Tibial nerve (tissue), 4 donors: ENCODE results near the gene EPB41L4B. TPM values are rescaled to one million over a fixed set of nuclear protein-coding genes. Genes with fewer than 3 reads are reported as not detected.

Experiments
- DNase-seq, 2 donors: peaks; one replicate each; pipeline ENCODE4 v3.0.0-alpha.2; 2019; ENCODE audit warnings: low spot score in 2 of 2
- H3K27ac ChIP-seq, 4 donors: fragments of 200-600 bp; sonication (generic) in 3 of 4; one replicate each; pipeline ENCODE4 v1.5.1; 2017 to 2019; ENCODE audit warnings: mild to moderate bottlenecking in 1 of 4
- H3K27me3 ChIP-seq, 2 donors: fragments of 200-600 bp; sonication (generic) in 1 of 2; one replicate each; pipeline versions ENCODE4 v1.5.1 to v1.6.0; 2017 to 2019
- H3K36me3 ChIP-seq, 3 donors: fragments of 200-600 bp; sonication (generic); one replicate each; pipeline ENCODE4 v1.5.1; 2018 to 2019
- H3K4me1 ChIP-seq, 4 donors: fragments of 200-600 bp; sonication (generic) in 3 of 4; one replicate each; pipeline ENCODE4 v1.5.1; 2017 to 2019
- H3K4me3 ChIP-seq, 4 donors: fragments of 200-600 bp; sonication (generic) in 3 of 4; one replicate each; pipeline ENCODE4 v1.5.1; 2017 to 2019; ENCODE audit warnings: mild to moderate bottlenecking in 1 of 4, moderate library complexity in 1 of 4
- H3K9me3 ChIP-seq, 4 donors: fragments of 200-600 bp; sonication (generic) in 3 of 4; one replicate each; pipeline ENCODE4 v1.5.1; 2017 to 2019
- EP300 ChIP-seq, 2 donors: sonication (generic); formaldehyde crosslinking; IDR thresholded peaks; one replicate each; pipeline ENCODE4 v1.6.1; 2017; ENCODE audit warnings: antibody characterized with exemption in 2 of 2, mild to moderate bottlenecking in 1 of 2
- POLR2A ChIP-seq, 2 donors: fragments of 450-650 bp; IDR thresholded peaks; one replicate each; pipeline ENCODE4 v1.6.1; 2017; ENCODE audit warnings: antibody characterized with exemption in 2 of 2, mild to moderate bottlenecking in 2 of 2, moderate library complexity in 2 of 2
- WGBS, 2 donors: methylation state at CpG; one replicate each; pipeline ENCODE4 v1.1.5; 2018; 5-methylcytosine and 5-hydroxymethylcytosine counted together
- total RNA-seq, 4 donors: library from RNA; depleted of rRNA; stranded (reverse); fragments of >200 nt; gene quantifications; one replicate each; pipeline ENCODE4 v1.1.0, GENCODE V29; 2016
- TF ChIP-seq, protein P1 (sequence below), 5 experiments: fragments of 200-600 bp in 3 of 5; fragments of 450-650 bp in 2 of 5; sonication (generic) in 3 of 5; IDR thresholded peaks; one replicate each; pipeline ENCODE4 v1.5.1; 2016 to 2019; ENCODE audit warnings: antibody characterized with exemption in 5 of 5, mild to moderate bottlenecking in 3 of 5, moderate library complexity in 2 of 5

The EPB41L4B gene
- total RNA-seq, 4 donors from 2014 or later: 14.7 to 28.0 (median 19.1) TPM

- DNase-seq: no peak
- WGBS, 2 donors: 68 to 76% methylated on average over 9 of the region's 9 CpGs
- Histone ChIP-seq H3K4me3 (no peak overlapping the region), H3K4me1 (no peaks in the 10 kb centered on the region), H3K27ac (no peak overlapping the region), H3K27me3 (no peaks in the 10 kb centered on the region), H3K36me3 (peaks cover 0 to 11% (median 0%) of the 10 kb centered on the region in 3 donors), H3K9me3 (no peaks in the 10 kb centered on the region)
- no peak for TF ChIP-seq POLR2A (IDR thresholded peaks at IDR 0.05)
- no peak for TF ChIP-seq EP300 (IDR thresholded peaks at IDR 0.05)
- TF ChIP-seq, protein P1, sequence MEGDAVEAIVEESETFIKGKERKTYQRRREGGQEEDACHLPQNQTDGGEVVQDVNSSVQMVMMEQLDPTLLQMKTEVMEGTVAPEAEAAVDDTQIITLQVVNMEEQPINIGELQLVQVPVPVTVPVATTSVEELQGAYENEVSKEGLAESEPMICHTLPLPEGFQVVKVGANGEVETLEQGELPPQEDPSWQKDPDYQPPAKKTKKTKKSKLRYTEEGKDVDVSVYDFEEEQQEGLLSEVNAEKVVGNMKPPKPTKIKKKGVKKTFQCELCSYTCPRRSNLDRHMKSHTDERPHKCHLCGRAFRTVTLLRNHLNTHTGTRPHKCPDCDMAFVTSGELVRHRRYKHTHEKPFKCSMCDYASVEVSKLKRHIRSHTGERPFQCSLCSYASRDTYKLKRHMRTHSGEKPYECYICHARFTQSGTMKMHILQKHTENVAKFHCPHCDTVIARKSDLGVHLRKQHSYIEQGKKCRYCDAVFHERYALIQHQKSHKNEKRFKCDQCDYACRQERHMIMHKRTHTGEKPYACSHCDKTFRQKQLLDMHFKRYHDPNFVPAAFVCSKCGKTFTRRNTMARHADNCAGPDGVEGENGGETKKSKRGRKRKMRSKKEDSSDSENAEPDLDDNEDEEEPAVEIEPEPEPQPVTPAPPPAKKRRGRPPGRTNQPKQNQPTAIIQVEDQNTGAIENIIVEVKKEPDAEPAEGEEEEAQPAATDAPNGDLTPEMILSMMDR (IDR thresholded peaks at IDR 0.05): no peak
These were observed 140.9 kb downstream of the EPB41L4B start for GRCh38 chr9:109179801-109180523.

DNA sequence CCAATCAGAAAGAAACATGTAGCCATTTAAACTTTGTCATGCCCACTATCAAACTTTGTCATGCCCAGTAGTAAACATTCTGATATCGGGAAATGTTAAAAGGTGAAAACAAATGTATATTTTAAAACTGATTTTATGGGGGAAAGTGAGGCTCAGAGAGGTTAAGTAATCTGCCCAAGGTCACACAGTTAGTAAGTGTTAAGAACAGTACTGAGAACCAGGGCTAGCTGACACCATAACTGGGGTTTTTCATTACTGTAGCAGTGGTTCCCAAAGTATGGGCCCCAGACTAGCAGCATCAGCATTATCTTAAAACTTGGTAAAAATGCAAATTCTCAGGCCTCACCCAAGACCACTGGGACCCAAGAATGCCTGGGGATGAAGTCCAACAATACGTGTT, 143.9 kb downstream of the EPB41L4B start:
- TF ChIP-seq, protein P1 (IDR thresholded peaks at IDR 0.05): no peak
- TF ChIP-seq EP300 (IDR thresholded peaks at IDR 0.05) (no peak), POLR2A (IDR thresholded peaks at IDR 0.05) (no peak)
- H3K9me3 ChIP-seq: no peaks in the 10 kb centered on the region
- H3K4me3 ChIP-seq: no peak overlapping the region
- 89 to 92% methylated on average over 2 of the region's 2 CpGs for WGBS, 2 donors
- no peaks in the 10 kb centered on the region for H3K27me3 ChIP-seq
- H3K27ac ChIP-seq: no peak overlapping the region
- peaks cover 0 to 18% (median 0%) of the 10 kb centered on the region in 3 donors for H3K36me3 ChIP-seq
- no peak for DNase-seq
- no peaks in the 10 kb centered on the region for H3K4me1 ChIP-seq

DNA sequence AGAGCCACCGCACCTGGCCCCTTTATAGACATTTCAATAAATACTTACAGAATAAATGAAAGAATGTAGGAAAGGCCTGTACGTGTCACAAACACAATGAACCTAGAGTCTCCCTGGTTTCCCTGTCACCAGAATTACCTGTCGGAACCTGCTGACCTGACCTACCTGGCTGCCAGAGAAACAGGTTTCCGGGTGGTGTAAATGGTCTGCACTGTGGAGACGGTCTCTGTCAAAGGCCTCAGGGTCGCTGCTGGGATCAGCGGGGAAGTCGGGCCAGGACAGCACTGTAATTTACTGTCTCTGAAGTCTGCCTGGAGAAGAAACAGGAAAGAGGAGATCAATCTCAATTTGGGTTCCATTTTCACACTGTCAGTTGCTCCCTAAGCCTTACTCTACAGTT, 144.5 kb downstream of the EPB41L4B start:
- TF ChIP-seq, protein P1 (IDR thresholded peaks at IDR 0.05): no peak
- no peak for TF ChIP-seq POLR2A (IDR thresholded peaks at IDR 0.05)
- TF ChIP-seq EP300 (IDR thresholded peaks at IDR 0.05): no peak
- Histone ChIP-seq H3K27ac (no peak overlapping the region), H3K4me3 (no peak overlapping the region), H3K9me3 (no peaks in the 10 kb centered on the region), H3K27me3 (no peaks in the 10 kb centered on the region), H3K4me1 (no peaks in the 10 kb centered on the region), H3K36me3 (peaks cover 0 to 18% (median 0%) of the 10 kb centered on the region in 3 donors)
- WGBS, 2 donors: 70 to 87% methylated on average over 8 of the region's 8 CpGs
- DNase-seq: no peak

- no peak overlapping the region for H3K27ac ChIP-seq
- WGBS, 2 donors: 57 to 64% methylated on average over 1 of the region's 1 CpG
- TF ChIP-seq EP300 (IDR thresholded peaks at IDR 0.05): no peak
- TF ChIP-seq, protein P1 (IDR thresholded peaks at IDR 0.05): no peak
- TF ChIP-seq POLR2A (IDR thresholded peaks at IDR 0.05): no peak
- peaks cover 0 to 3% of the 10 kb centered on the region in 2 donors for H3K27me3 ChIP-seq
- peaks cover 0 to 18% (median 0%) of the 10 kb centered on the region in 3 donors for H3K36me3 ChIP-seq
- no peaks in the 10 kb centered on the region for H3K4me1 ChIP-seq
- no peak overlapping the region for H3K4me3 ChIP-seq
- no peaks in the 10 kb centered on the region for H3K9me3 ChIP-seq
- DNase-seq: no peak
These were observed 147.9 kb downstream of the EPB41L4B start for GRCh38 chr9:109172935-109173334.

DNA sequence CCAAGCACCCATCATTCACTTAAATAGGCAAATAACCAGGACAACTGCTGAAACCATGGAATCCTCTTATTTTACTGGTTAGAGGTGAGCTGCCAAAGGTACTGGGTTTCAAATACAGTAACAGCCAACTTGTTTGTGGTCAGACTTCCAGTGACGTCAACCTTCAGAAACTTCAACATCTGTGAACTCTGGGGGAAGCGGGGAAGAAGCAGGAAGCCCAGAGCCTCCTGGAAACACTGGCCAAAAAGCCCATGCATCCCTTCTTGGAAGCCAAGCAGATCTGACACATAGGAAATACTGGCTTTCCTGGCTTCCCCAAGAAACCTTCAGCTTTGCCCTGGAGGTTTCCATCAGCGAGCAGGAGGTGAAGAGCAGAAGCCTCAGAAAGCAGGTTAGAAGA, 148.9 kb downstream of the EPB41L4B start:
- no peak for DNase-seq
- peaks cover 0 to 18% (median 0%) of the 10 kb centered on the region in 3 donors for H3K36me3 ChIP-seq
- TF ChIP-seq EP300 (IDR thresholded peaks at IDR 0.05): no peak
- TF ChIP-seq, protein P1 (IDR thresholded peaks at IDR 0.05): no peak
- no peak overlapping the region for H3K27ac ChIP-seq
- WGBS, 2 donors: 74 to 80% methylated on average over 3 of the region's 3 CpGs
- no peaks in the 10 kb centered on the region for H3K9me3 ChIP-seq
- H3K4me3 ChIP-seq: no peak overlapping the region
- H3K4me1 ChIP-seq: peaks cover 0 to 3% (median 0%) of the 10 kb centered on the region in 4 donors
- peaks cover 0 to 10% of the 10 kb centered on the region in 2 donors for H3K27me3 ChIP-seq
